Endothelial cell of umbilical vein (primary cell): ENCODE results near the gene PPP2R2C. TPM values are rescaled to one million over a fixed set of nuclear protein-coding genes. Genes with fewer than 3 reads are reported as not detected.

Source experiments
- BruUV-seq: library from RNA; stranded (reverse); fragments of 400-500 nt; replicated peaks from 2 replicates; lab custom pipeline; 2021; lab: Mats Ljungman, UMichigan
- CTCF ChIA-PET: fragments of 300-600, 350-600 bp; sonication (Branson Sonifier 250); formaldehyde crosslinking; loops from one replicate; lab custom pipeline; 2021; ENCODE audit warnings: antibody characterized with exemption, inconsistent platforms; lab: Charles Lee
- POLR2A ChIA-PET: fragments of 300-600, 350-600 bp; sonication (Branson Sonifier 250); formaldehyde crosslinking; loops from one replicate; lab custom pipeline; 2021; ENCODE audit warnings: antibody characterized with exemption, inconsistent platforms; lab: Charles Lee
- DNase-seq: peaks from one replicate; pipeline ENCODE4 v3.0.0-alpha.2; 2011; ENCODE audit warnings: low read depth, low spot score
- FAIRE-seq: peaks from 2 replicates; lab custom pipeline; 2011; peaks lifted over from hg19 to GRCh38; lab: Jason Lieb, UNC
- H2AFZ ChIP-seq: 2 replicates; pipeline ENCODE4 v1.6.0; 2012; ENCODE audit warnings: low read depth, low read length, control low read depth, inconsistent platforms
- H3K27ac ChIP-seq: 2 replicates; pipeline ENCODE4 v1.5.1; 2011; ENCODE audit warnings: low read depth, mild to moderate bottlenecking, control low read depth, low read length, moderate library complexity; ENCODE audit not compliant: insufficient read depth
- H3K27me3 ChIP-seq, 2 experiments: 2 replicates each; pipeline versions ENCODE4 v1.6.0 to v1.6.1; 2011; ENCODE audit warnings: low read length in 2 of 2, mixed read lengths in 1 of 2; ENCODE audit not compliant: control insufficient read depth in 2 of 2, insufficient read depth in 2 of 2
- H3K36me3 ChIP-seq, 2 experiments: 2 replicates in 1 of 2; 3 replicates in 1 of 2; pipeline ENCODE4 v1.5.1; 2011; ENCODE audit warnings: low read length in 2 of 2, mild to moderate bottlenecking in 1 of 2, moderate library complexity in 1 of 2; ENCODE audit not compliant: control insufficient read depth in 2 of 2, insufficient read depth in 2 of 2; ENCODE audit errors: extremely low read depth in 1 of 2
- H3K4me1 ChIP-seq: 3 replicates; pipeline ENCODE4 v1.5.1; 2011; ENCODE audit warnings: mild to moderate bottlenecking, low read length; ENCODE audit not compliant: control insufficient read depth, insufficient read depth; ENCODE audit errors: extremely low read depth
- H3K4me2 ChIP-seq: 2 replicates; pipeline ENCODE4 v1.6.1; 2011; ENCODE audit warnings: low read length, control low read depth, mixed read lengths; ENCODE audit not compliant: insufficient read depth
- H3K4me3 ChIP-seq, 3 experiments: fragments of 200-600 bp in 1 of 3; sonication (generic), shearing (Covaris generic) in 1 of 3; replicated peaks in 1 of 3; 2 replicates each; pipeline ENCODE4 v1.5.1; 2011 to 2016; ENCODE audit warnings: control low read depth in 3 of 3, low read length in 3 of 3, mild to moderate bottlenecking in 2 of 3, inconsistent platforms in 1 of 3, low read depth in 1 of 3, moderate library complexity in 1 of 3; ENCODE audit not compliant: insufficient read depth in 1 of 3
- H3K79me2 ChIP-seq: 2 replicates; pipeline ENCODE4 v1.6.0; 2012; ENCODE audit warnings: low read length, inconsistent platforms; ENCODE audit not compliant: control insufficient read depth, insufficient read depth
- H3K9ac ChIP-seq: replicated peaks from 2 replicates; pipeline ENCODE3; 2011; ENCODE audit warnings: low read length, control low read depth; ENCODE audit not compliant: insufficient read depth; ENCODE audit errors: extremely low read depth
- H3K9me1 ChIP-seq: replicated peaks from 3 replicates; pipeline ENCODE4 v1.6.0; 2011; ENCODE audit warnings: mild to moderate bottlenecking, low read length; ENCODE audit not compliant: control insufficient read depth, insufficient read depth; ENCODE audit errors: extremely low read depth
- H3K9me3 ChIP-seq: replicated peaks from 2 replicates; pipeline ENCODE4 v1.5.1; 2012; ENCODE audit warnings: low read length, inconsistent platforms; ENCODE audit not compliant: control insufficient read depth, insufficient read depth
- H4K20me1 ChIP-seq: replicated peaks from 2 replicates; pipeline ENCODE3; 2011; ENCODE audit warnings: mild to moderate bottlenecking, low read length; ENCODE audit not compliant: control insufficient read depth, insufficient read depth; ENCODE audit errors: extremely low read depth
- CTCF ChIP-seq, 2 donors: IDR thresholded peaks; 1 replicate in 1 of 2; 2 replicates in 1 of 2; pipeline ENCODE4 v1.5.1; 2011; ENCODE audit warnings: low read length in 2 of 2, mild to moderate bottlenecking in 2 of 2, moderate library complexity in 2 of 2, control low read depth in 1 of 2, inconsistent platforms in 1 of 2, low read depth in 1 of 2; ENCODE audit not compliant: insufficient read depth in 1 of 2; ENCODE audit errors: extremely low read depth in 1 of 2
- EZH2 ChIP-seq: IDR thresholded peaks from 2 replicates; pipeline ENCODE4 v1.6.1; 2012; ENCODE audit warnings: borderline replicate concordance, low read depth, mild to moderate bottlenecking, moderate library complexity, low read length, inconsistent platforms; ENCODE audit not compliant: severe bottlenecking
- FOS ChIP-seq: IDR thresholded peaks from 2 replicates; pipeline ENCODE4 v1.6.1; 2011; ENCODE audit warnings: mild to moderate bottlenecking, low read length, moderate library complexity, borderline replicate concordance; ENCODE audit not compliant: insufficient read depth
- GATA2 ChIP-seq: IDR thresholded peaks from 2 replicates; pipeline ENCODE4 v1.7.0; 2011; ENCODE audit warnings: low read depth, mild to moderate bottlenecking, moderate library complexity, mixed read lengths, low read length; ENCODE audit not compliant: insufficient read length, insufficient read depth
- JUN ChIP-seq: IDR thresholded peaks from 2 replicates; pipeline ENCODE4 v1.6.1; 2011; ENCODE audit warnings: borderline replicate concordance, low read depth; ENCODE audit not compliant: insufficient read length, insufficient read depth
- MAX ChIP-seq: IDR thresholded peaks from 2 replicates; pipeline ENCODE4 v1.6.1; 2011; ENCODE audit not compliant: insufficient read depth, insufficient read length
- MYC ChIP-seq: IDR thresholded peaks from one replicate; pipeline ENCODE4 v1.6.1; 2011; ENCODE audit warnings: mild to moderate bottlenecking, low read depth, low read length
- POLR2A ChIP-seq: IDR thresholded peaks from 2 replicates; pipeline ENCODE4 v1.6.1; 2012; ENCODE audit warnings: low read depth, mild to moderate bottlenecking, control low read depth, low read length
- POLR2AphosphoS5 ChIP-seq: IDR thresholded peaks from 2 replicates; pipeline ENCODE4 v1.6.1; 2012; ENCODE audit warnings: low read depth, mild to moderate bottlenecking, control low read depth, low read length, moderate library complexity; ENCODE audit not compliant: insufficient read depth
- dilution Hi-C: fragments of 300-500 bp; cut with MboI; formaldehyde crosslinking; loops from one replicate; pipeline ENCODE4 v1.15.0; 2019; ENCODE audit warnings: low sequenced_read_pairs; ENCODE audit not compliant: extremely low pct_ligation_motif_present
- intact Hi-C: fragments of 100-400 bp; cut with micrococcal nuclease; formaldehyde crosslinking; loops from one replicate; pipeline ENCODE4 v1.10.0; 2022
- polyA plus RNA-seq, 4 experiments: library from polyadenylated mRNA; depleted of rRNA in 3 of 4; stranded (reverse) in 3 of 4; unstranded in 1 of 4; fragments of >200 nt; gene quantifications; 2 replicates each; pipeline versions ENCODE4 v1.2.1 to v1.2.3, GENCODE V29; 2011 to 2012; ENCODE audit warnings: missing spikeins in 1 of 4
- total RNA-seq: library from RNA; stranded (reverse); gene quantifications from 2 replicates; pipeline ENCODE4 v1.2.3, GENCODE V29; 2021

The PPP2R2C gene
- total and polyA plus RNA-seq, 2 donors (not counting 3 experiments of a cell fraction or from before 2014, with no cell fraction given) = 0.03 to 0.09 TPM

- H3K27ac ChIP-seq = no peak overlapping the region
- FAIRE-seq (no peak), DNase-seq (no peak)
- no peaks in the 10 kb centered on the region for H3K27me3 ChIP-seq
- no peaks in the 10 kb centered on the region for H3K4me1 ChIP-seq
- no peak overlapping the region for H2AFZ ChIP-seq
- intact Hi-C loops = no loop called here
- no peak overlapping the region for H3K4me3 ChIP-seq
- H3K4me2 ChIP-seq = no peak overlapping the region
- TF ChIP-seq POLR2AphosphoS5 (no peak), JUN (no peak), EZH2 (no peak), POLR2A (no peak), FOS (no peak), CTCF (IDR thresholded peaks at IDR 0.05; ENCODE audit: extremely low read depth in 1 of 2, insufficient read depth in 1 of 2, low read depth in 1 of 2, low read length in 2 of 2) (no peak), GATA2 (no peak), MAX (no peak), MYC (no peak)
- no peaks in the 10 kb centered on the region for H3K36me3 ChIP-seq
- CTCF ChIA-PET = interaction anchor here (1.1 kb wide), 1 partner anchor 19 kb away, joined by 4 read pairs; no protein-coding TSS in a partner anchor
- dilution Hi-C loops = no loop called here
- BruUV-seq = no TSS peak
- H3K79me2 ChIP-seq = no peaks in the 10 kb centered on the region
- H3K9ac ChIP-seq = no peak overlapping the region
- no peaks in the 10 kb centered on the region for H4K20me1 ChIP-seq
- H3K9me1 ChIP-seq = no peaks in the 10 kb centered on the region
- POLR2A ChIA-PET = no interaction called here
- H3K9me3 ChIP-seq = no peaks in the 10 kb centered on the region
Measured at GRCh38 chr4:6346373-6347110, 125.9 kb downstream of the PPP2R2C start.
